ENCODE data around the gene PMPCA.

The PMPCA gene

GRCh38 chr9:136389396-136389795, 21.1 kb upstream of the PMPCA start:
- Histone ChIP-seq H3K9me3 (ENCODE audit: control insufficient read depth, insufficient read depth, low read depth, low read length) (no peaks in the 10 kb centered on the region), H3K36me3 (ENCODE audit: control insufficient read depth in 2 of 2, insufficient read depth in 1 of 2, low read length in 2 of 2) (peaks cover 16 to 92% of the 10 kb centered on the region in 2 experiments), H3K4me1 (ENCODE audit: control insufficient read depth, insufficient read depth, low read length) (no peaks in the 10 kb centered on the region), H3K27ac (ENCODE audit: extremely low read depth, low read depth, low read length) (no peak overlapping the region), H3K4me3 (ENCODE audit: low read depth, low read length) (no peak overlapping the region)
- peak; percentile 86 for TF ChIP-seq KLF1 (tag by site-specific recombination; IDR thresholded peaks at IDR 0.05)
- TF ChIP-seq ZNF626 (tag by site-specific recombination; IDR thresholded peaks at IDR 0.05): no peak
- TF ChIP-seq SALL2 (tag by site-specific recombination; IDR thresholded peaks at IDR 0.05; ENCODE audit: borderline replicate concordance): no peak
- no peak for TF ChIP-seq ZNF133 (tag by site-specific recombination; IDR thresholded peaks at IDR 0.05)
- no peak for TF ChIP-seq BCL11B (tag by site-specific recombination; IDR thresholded peaks at IDR 0.05; ENCODE audit: low read depth)
- ChIA-PET CTCF (interaction anchor here (1.2 to 5.1 kb wide), 3 partner anchors 12 to 50 kb away, joined by 4 to 23 read pairs (median 8); partner anchors contain the start of gene DNLZ), POLR2A (interaction anchor here (0.6 to 2.0 kb wide), 5 partner anchors 8 to 266 kb away, joined by 3 to 8 read pairs (median 4); no protein-coding TSS in a partner anchor)

- Histone ChIP-seq H3K4me3 (ENCODE audit: low read depth, low read length) (no peak overlapping the region), H3K27ac (ENCODE audit: extremely low read depth, low read depth, low read length) (no peak overlapping the region), H3K36me3 (ENCODE audit: control insufficient read depth in 2 of 2, insufficient read depth in 1 of 2, low read length in 2 of 2) (peaks cover 11 to 94% of the 10 kb centered on the region in 2 experiments), H3K9me3 (ENCODE audit: control insufficient read depth, insufficient read depth, low read depth, low read length) (no peaks in the 10 kb centered on the region), H3K4me1 (ENCODE audit: control insufficient read depth, insufficient read depth, low read length) (no peaks in the 10 kb centered on the region)
- ChIA-PET CTCF (interaction anchor here (1.1 to 5.1 kb wide), 5 partner anchors 10 to 280 kb away, joined by 4 to 23 read pairs (median 5); partner anchors contain the start of gene DNLZ), POLR2A (interaction anchor here (1.2 to 1.3 kb wide), 3 partner anchors 14 to 62 kb away, joined by 3 to 5 read pairs (median 4); partner anchors contain the start of gene DNLZ)
- TF ChIP-seq ZFP37 (tag by site-specific recombination; IDR thresholded peaks at IDR 0.05): no peak
- TF ChIP-seq OVOL3 (tag by site-specific recombination; IDR thresholded peaks at IDR 0.05): no peak
- TF ChIP-seq TCF7L2 (IDR thresholded peaks at IDR 0.05; ENCODE audit: borderline replicate concordance, low read depth, low read length): no peak
- peak; percentile 46; the same call in 1 of the 2 replicates for TF ChIP-seq SCRT2 (tag by site-specific recombination; IDR thresholded peaks at IDR 0.05)
- no peak for TF ChIP-seq ZXDB (tag by site-specific recombination; IDR thresholded peaks at IDR 0.05)
Measured at GRCh38 chr9:136391737-136392537, 18.5 kb upstream of the PMPCA start.

GRCh38 chr9:136392538-136393449, 17.7 kb upstream of the PMPCA start:
- CTCF ChIA-PET: interaction anchor here (1.1 to 5.1 kb wide), 3 partner anchors 9 to 279 kb away, joined by 4 to 23 read pairs (median 5); no protein-coding TSS in a partner anchor
- TF ChIP-seq ZNF707 (tag by site-specific recombination; IDR thresholded peaks at IDR 0.05) (no peak), SCRT2 (tag by site-specific recombination; IDR thresholded peaks at IDR 0.05) (0 out of 2 replicates have a peak, but pooled peaks have one; percentile 1), GLIS1 (tag by site-specific recombination; IDR thresholded peaks at IDR 0.05) (peak; percentile 62), ZNF274 (IDR thresholded peaks at IDR 0.05; ENCODE audit: low read length) (no peak), ZNF274 (tag by site-specific recombination; IDR thresholded peaks at IDR 0.05; ENCODE audit: borderline replicate concordance) (no peak), KLF1 (tag by site-specific recombination; IDR thresholded peaks at IDR 0.05) (peak; percentile 53), ZNF26 (tag by site-specific recombination; IDR thresholded peaks at IDR 0.05) (no peak), GLIS2 (tag by site-specific recombination; IDR thresholded peaks at IDR 0.05) (0 out of 2 replicates have a peak, but pooled peaks have one; percentile 26), ZNF23 (tag by site-specific recombination; IDR thresholded peaks at IDR 0.05; ENCODE audit: borderline replicate concordance) (no peak)
- H3K9me3 ChIP-seq (ENCODE audit: control insufficient read depth, insufficient read depth, low read depth, low read length): no peaks in the 10 kb centered on the region
- H3K4me3 ChIP-seq (ENCODE audit: low read depth, low read length): no peak overlapping the region
- no peak overlapping the region for H3K27ac ChIP-seq (ENCODE audit: extremely low read depth, low read depth, low read length)
- POLR2A ChIA-PET: interaction anchor here (1.1 to 1.3 kb wide), 4 partner anchors 15 to 39 kb away, joined by 3 to 5 read pairs (median 3); partner anchors contain the start of gene DNLZ
- no peaks in the 10 kb centered on the region for H3K4me1 ChIP-seq (ENCODE audit: control insufficient read depth, insufficient read depth, low read length)
- peaks cover 14 to 92% of the 10 kb centered on the region in 2 experiments for H3K36me3 ChIP-seq (ENCODE audit: control insufficient read depth in 2 of 2, insufficient read depth in 1 of 2, low read length in 2 of 2)
